Right atrium auricular region (tissue), 2 donors: Measurements from ENCODE around the gene CEP83. TPM values are rescaled to one million over a fixed set of nuclear protein-coding genes. Genes with fewer than 3 reads are reported as not detected.

Experiments used
- DNase-seq: peaks from one replicate; pipeline ENCODE4 v3.0.0-alpha.2; 2019; ENCODE audit warnings: low spot score
- H3K27ac ChIP-seq, 2 donors: fragments of 200-600 bp; sonication (generic); 1 replicate in 1 of 2; 2 replicates in 1 of 2; pipeline ENCODE4 v1.5.1; 2016 to 2019
- H3K27me3 ChIP-seq, 2 donors: fragments of 200-600 bp; sonication (generic); one replicate each; pipeline versions ENCODE4 v1.5.1 to v1.6.0; 2017 to 2019
- H3K36me3 ChIP-seq: fragments of 200-600 bp; sonication (generic); one replicate; pipeline ENCODE4 v1.5.1; 2016
- H3K4me1 ChIP-seq, 2 donors: fragments of 200-600 bp; sonication (generic); one replicate each; pipeline versions ENCODE4 v1.5.1 to v1.6.0; 2017 to 2019
- H3K4me3 ChIP-seq, 2 donors: fragments of 200-600 bp; sonication (generic); 1 replicate in 1 of 2; 2 replicates in 1 of 2; pipeline ENCODE4 v1.5.1; 2017 to 2019; ENCODE audit warnings: mild to moderate bottlenecking in 1 of 2, moderate library complexity in 1 of 2
- H3K9me3 ChIP-seq, 2 donors: fragments of 200-600 bp; sonication (generic); one replicate each; pipeline ENCODE4 v1.5.1; 2019
- CTCF ChIP-seq, 2 donors: fragments of 200-600 bp; sonication (generic); IDR thresholded peaks; one replicate each; pipeline ENCODE4 v1.5.1; 2019; ENCODE audit warnings: antibody characterized with exemption in 2 of 2
- total RNA-seq, 2 donors: library from RNA; depleted of rRNA; stranded (reverse); fragments of >200 nt; gene quantifications; one replicate each; pipeline ENCODE4 v1.1.0, GENCODE V29; 2016

Gene CEP83
- total RNA-seq, 2 donors from 2014 or later = 13.0 to 16.6 TPM

GRCh38 chr12:94260017-94260416 is 199.7 kb downstream of the CEP83 start:
- Histone ChIP-seq H3K9me3 (no peaks in the 10 kb centered on the region), H3K4me1 (peaks cover 0 to 32% of the 10 kb centered on the region in 2 donors), H3K27me3 (no peaks in the 10 kb centered on the region), H3K27ac (no peak overlapping the region), H3K4me3 (no peak overlapping the region), H3K36me3 (no peaks in the 10 kb centered on the region)
- no peak for DNase-seq
- no peak for TF ChIP-seq CTCF (IDR thresholded peaks at IDR 0.05)

GRCh38 chr12:94258593-94258992 is 201.1 kb downstream of the CEP83 start:
- no peak for TF ChIP-seq CTCF (IDR thresholded peaks at IDR 0.05)
- no peaks in the 10 kb centered on the region for H3K27me3 ChIP-seq
- DNase-seq = no peak

More at GRCh38 chr12:94258593-94258992, 201.1 kb downstream of the CEP83 start:
- H3K36me3 ChIP-seq = no peaks in the 10 kb centered on the region
- peaks cover 0 to 31% of the 10 kb centered on the region in 2 donors for H3K4me1 ChIP-seq
- no peaks in the 10 kb centered on the region for H3K9me3 ChIP-seq
- no peak overlapping the region for H3K4me3 ChIP-seq
- H3K27ac ChIP-seq = no peak overlapping the region

Other genes with a start within 250 kb of the CEP83 start
- 1 to 10 TPM; 4.4 to 4.7 TPM for gene TMCC3, start 190.7 kb upstream of the CEP83 start, total RNA-seq